Activated CD8-positive, alpha-beta memory T cell treated with anti-CD3 and anti-CD28 coated beads, Interleukin-2, amount 50 U/mL, for 1 hour (primary cell): ENCODE measurements around the gene CACNA1G.

Source experiments
- DNase-seq: peaks from one replicate; pipeline ENCODE4 v3.0.0-alpha.2; 2020; ENCODE audit errors: extremely low read depth

Gene CACNA1G

GRCh38 chr17:50672831-50673551, 112.5 kb downstream of the CACNA1G start:
- no peak for DNase-seq

GRCh38 chr17:50675190-50675589, 114.7 kb downstream of the CACNA1G start:
- no peak for DNase-seq

- no peak for DNase-seq
Measured at GRCh38 chr17:50675627-50676026, 115.1 kb downstream of the CACNA1G start.

GRCh38 chr17:50676065-50676975, 115.8 kb downstream of the CACNA1G start:
- DNase-seq, result no peak
